ENCODE results near the gene MBD1.
"Not testable (repeated sequence)": the region's sequence is repeated elsewhere in the genome, so short reads cannot be mapped to it uniquely, and the experiment has no call there.

MBD1 gene

GRCh38 chr18:50289108-50289443, 7.8 kb upstream of the MBD1 start:
- no peak for DNase-seq

- not testable (repeated sequence) for DNase-seq
These were observed 7.2 kb upstream of the MBD1 start for GRCh38 chr18:50288348-50289107.

GRCh38 chr18:50287441-50288347, 6.4 kb upstream of the MBD1 start, which contains the start of gene CXXC1:
CXXC1 (minus strand) TSS chr18:50287692; CDS start chr18:50287589, 103 bp downstream.
- peak; percentile 99 for DNase-seq

- no peak for DNase-seq
These were observed 5.7 kb upstream of the MBD1 start for GRCh38 chr18:50287028-50287440.

- DNase-seq, result no peak
These were observed 5.2 kb upstream of the MBD1 start for GRCh38 chr18:50286391-50287027.

- no peak for DNase-seq
These were observed 4.5 kb upstream of the MBD1 start for GRCh38 chr18:50285631-50286321.

GRCh38 chr18:50285071-50285470, 3.7 kb upstream of the MBD1 start:
- DNase-seq, result no peak

GRCh38 chr18:50284255-50284885, 3.0 kb upstream of the MBD1 start:
- DNase-seq, result no peak

- no peak for DNase-seq
These were observed 2.3 kb upstream of the MBD1 start for GRCh38 chr18:50283469-50284209.

- DNase-seq, result no peak
These were observed 1.4 kb upstream of the MBD1 start for GRCh38 chr18:50282521-50283335.

- DNase-seq, result no peak
These were observed 723 bp upstream of the MBD1 start for GRCh38 chr18:50281972-50282520.

- DNase-seq, result no peak
These were observed 522 bp downstream of the MBD1 start for GRCh38 chr18:50280707-50281294.

- DNase-seq, result no peak
These were observed 1.6 kb downstream of the MBD1 start for GRCh38 chr18:50279752-50280151.

GRCh38 chr18:50277942-50278341, 3.4 kb downstream of the MBD1 start:
- DNase-seq, result no peak

- no peak for DNase-seq
These were observed 4.9 kb downstream of the MBD1 start for GRCh38 chr18:50276452-50276851.

- DNase-seq, result no peak
These were observed 5.8 kb downstream of the MBD1 start for GRCh38 chr18:50275503-50276036.

- DNase-seq, result no peak
These were observed 6.4 kb downstream of the MBD1 start for GRCh38 chr18:50274941-50275340.

GRCh38 chr18:50274044-50274442, 7.3 kb downstream of the MBD1 start:
- no peak for DNase-seq

- DNase-seq, result no peak
These were observed 7.9 kb downstream of the MBD1 start for GRCh38 chr18:50273203-50274043.
